CD4-positive, alpha-beta T cell treated with Interleukin-1 beta for 1 hour (primary cell): ENCODE data around the gene PKP1.

Experiments
- DNase-seq, 2 donors: peaks; one replicate each; pipeline ENCODE4 v3.0.0-alpha.2; 2020 to 2022

Gene PKP1

DNA sequence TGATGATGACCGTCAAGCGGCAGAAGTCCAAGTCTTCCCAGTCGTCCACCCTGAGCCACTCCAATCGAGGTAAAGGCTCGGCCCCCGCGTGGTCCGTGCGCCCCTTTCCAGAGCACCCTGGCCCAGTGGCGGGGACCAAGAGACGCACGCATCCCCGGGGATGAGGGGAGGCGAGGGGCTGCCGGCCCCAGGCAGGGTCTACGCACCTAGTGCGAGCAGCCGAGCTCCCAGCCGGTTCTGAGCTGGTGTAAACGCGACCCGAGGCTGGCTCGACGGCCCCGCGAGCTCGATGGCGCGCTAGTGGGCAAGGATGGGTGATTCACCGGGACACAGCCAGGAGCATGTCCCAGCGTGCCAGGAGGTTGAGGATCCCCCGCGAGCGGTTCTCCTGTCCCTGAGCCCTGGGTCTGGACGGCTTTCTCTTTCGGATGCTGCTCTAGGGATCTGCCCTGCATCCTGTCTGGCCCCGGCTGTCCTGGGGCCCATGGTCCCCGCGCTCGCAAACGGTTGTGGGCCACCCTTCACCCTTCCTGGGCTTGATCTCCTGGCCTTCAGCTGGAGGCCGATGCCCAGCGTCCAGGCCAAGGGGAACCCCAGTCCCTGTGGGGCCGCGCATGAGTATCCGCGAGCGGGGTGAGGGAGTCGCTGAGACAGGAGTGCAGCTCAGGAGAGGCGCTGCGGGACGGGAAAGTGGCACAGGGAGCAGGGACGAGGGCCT, 689 bp downstream of the PKP1 start:
- no peak for DNase-seq

DNA sequence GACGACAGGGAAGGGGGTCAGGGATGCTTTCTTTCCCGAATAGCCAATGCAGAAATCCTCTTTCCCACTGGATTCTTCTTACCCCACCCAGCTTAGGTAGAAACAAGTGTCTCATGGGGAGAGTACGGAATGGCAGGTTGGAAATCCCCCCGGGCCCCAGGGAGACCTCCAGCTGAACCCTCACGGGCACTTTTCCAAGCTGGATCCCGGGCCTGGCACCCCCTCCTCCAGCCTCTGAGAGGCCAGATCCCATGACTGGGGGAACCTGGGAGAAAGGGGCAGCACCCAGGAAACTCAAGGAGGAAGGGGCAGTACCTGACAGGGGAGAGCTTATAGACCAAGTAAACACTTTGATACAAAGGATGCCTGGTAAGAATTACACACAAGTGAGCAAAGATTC, 1.3 kb downstream of the PKP1 start:
- DNase-seq = no peak

DNA sequence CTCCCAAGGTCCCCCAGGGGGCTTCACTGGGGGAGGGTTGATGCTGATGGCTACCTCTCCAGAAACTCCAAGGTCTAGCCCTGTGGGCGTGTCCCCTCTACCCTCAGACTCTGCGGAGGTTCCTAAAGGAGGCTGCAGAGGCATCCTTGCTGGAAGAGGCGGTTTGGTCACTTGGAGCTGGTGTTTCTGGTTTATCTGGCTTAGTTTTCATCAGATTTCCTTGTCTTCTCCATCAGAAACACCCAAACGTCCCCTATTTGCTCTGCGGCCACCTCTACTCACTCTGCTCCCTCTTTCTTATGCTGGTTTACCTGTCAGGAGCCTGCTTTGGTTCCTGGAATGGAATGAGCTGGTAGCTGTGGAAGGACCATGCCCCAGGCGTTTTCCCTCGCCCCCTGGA, 2.5 kb downstream of the PKP1 start:
- DNase-seq = no peak

DNA sequence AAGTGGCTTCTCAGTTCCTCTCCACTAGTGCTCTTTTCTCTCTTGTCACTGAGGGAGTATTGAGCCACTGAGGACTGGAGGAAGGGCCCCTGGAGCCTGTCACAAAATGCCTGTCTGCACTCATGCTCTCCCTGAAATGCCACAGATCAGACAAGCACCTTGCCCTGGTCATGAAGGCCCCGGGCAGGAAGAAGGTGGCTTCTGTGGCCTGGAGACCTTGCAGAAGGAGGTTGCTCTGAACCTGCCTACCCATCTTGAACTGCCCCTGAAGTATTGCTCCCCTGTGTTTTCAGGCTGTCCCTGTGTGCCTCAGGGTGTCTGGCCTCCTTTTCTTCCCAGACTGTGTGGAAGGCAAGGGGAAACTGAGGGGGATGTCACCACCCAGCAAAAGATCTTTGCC, 3.1 kb downstream of the PKP1 start:
- DNase-seq = no peak

DNA sequence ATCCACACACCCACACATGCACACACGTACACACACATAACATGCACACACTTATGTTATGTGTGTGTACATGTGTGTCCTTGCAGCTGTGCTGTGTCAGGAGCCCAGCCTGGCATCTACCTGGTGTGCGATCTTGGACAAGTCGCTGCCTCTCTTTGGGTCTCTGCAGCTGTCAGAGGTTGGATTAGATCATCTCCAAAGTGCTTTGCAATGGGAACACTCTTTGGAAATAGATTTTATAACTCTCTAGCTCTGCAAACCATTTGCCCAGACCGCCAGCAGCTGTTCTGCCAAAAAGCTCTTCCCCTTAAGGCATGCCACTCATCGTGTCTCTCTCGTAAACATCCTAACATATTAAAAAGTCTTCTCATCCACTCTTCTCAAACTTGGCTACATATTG, 4.7 kb downstream of the PKP1 start:
- DNase-seq = no peak

DNA sequence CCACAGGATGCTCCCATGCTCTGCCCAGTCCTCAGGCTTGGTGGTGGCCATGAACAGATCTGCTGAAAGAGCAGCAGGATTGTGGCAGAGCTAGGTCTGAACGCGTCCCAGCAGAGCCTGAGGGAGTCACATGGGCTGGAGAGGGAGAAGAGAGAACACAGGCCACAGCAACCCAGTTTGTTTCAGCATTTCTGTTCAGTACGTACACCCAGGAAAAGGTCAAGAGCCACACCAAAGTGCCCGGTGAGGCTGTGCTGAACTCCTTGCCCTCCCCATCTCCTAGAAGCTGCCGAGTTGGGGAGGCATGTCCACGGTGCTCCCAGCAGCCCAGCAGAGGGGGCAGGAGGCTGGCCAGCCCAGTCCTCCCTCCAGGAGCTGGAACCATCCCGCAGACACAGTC, 5.5 kb downstream of the PKP1 start:
- DNase-seq = no peak

DNA sequence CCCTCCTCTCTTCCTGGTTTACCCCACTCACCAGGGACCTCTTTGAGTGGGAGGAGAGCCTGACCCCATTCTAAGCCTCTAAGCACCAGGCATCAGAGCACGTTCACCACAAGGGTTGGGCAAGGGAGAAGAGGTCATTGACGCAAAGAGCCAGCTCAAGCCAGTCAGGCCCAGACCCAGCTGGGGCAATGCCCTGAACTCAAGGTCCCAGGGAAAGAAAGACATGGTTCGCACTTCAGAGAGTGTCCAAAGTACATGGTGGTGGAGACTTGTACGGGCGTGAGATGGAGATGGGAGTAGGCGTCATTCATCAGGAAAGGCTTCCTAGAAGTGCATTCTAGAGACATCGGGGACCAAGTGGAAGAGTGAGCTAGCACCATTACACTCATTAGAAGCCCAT, 7.2 kb downstream of the PKP1 start:
- DNase-seq = no peak

DNA sequence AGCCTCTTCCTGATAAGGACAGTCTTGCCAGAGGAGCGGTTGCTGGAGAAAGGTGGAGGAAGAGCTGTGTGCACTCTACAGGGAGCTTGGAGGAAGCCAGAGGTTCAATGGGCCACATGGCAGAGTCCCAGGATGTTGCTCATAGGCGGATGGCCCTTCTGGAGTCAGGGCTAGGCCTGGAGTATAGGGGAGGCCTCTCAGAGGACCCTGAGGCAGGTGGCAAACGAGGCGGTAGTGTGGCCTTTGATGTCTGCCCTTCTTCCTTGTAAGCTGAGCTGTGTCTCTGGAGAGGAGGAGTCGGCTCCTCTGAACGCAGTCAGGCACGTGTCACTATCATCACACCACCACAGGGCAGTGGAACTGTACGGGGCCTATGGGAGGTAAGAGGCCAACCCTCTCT, 8.6 kb downstream of the PKP1 start:
- no peak for DNase-seq

DNA sequence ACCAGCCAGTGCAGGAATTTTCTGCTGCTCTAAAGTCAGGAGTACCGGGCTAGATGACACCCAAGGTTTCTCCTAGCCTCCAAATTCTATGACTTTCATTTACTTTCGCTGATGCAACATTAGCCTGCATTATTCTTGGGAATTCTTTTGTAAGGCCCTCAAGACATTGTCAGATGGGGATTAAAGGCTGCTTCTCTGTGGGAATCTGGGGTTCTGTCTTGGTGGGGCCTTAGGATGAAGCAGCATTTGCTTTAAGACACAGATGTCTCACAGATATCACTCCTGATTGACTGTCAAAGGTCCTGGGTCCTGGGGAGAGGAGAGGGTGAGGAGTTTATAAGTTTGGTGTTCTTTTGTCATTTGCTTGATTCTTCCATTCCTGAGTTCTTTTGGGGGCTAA, 11.6 kb downstream of the PKP1 start:
- no peak for DNase-seq

DNA sequence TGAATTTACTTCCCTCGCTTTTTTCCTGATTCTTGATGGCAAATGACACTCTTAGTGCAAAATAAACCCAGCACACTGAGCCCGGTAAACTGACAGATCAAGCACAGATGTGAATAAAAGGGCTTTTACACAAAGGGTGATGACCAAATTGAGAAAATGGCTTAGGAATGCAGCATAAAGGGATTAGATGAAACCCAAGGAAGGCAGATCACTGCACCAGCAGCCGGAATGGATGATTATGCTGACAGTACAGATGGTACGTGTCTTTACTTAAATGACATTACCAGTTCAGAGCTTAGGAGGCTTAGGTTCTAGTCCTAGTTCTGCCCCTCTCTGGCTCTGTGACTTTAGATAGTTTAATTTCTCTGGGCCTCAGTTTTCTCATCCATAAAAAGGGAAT, 12.0 kb downstream of the PKP1 start:
- DNase-seq = no peak

DNA sequence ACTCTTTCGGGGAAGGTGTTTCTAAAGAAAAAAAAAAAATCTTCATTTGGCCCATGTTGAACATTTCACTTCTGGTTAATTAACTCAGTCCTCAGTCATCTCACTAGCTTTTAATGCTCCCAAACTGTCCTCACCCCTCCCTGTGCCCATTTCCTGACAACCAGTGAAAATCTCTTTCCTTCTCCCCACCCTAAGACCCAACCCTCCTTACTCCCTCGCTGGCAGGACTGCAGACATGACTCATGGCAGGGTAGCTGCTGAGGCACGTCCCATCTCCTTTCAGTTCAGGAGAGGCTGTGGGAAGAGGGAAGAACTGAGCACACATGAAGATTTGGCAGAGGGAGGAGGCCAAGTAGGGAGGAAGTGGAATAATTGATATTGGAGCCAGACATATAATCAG, 12.6 kb downstream of the PKP1 start:
- DNase-seq = no peak

DNA sequence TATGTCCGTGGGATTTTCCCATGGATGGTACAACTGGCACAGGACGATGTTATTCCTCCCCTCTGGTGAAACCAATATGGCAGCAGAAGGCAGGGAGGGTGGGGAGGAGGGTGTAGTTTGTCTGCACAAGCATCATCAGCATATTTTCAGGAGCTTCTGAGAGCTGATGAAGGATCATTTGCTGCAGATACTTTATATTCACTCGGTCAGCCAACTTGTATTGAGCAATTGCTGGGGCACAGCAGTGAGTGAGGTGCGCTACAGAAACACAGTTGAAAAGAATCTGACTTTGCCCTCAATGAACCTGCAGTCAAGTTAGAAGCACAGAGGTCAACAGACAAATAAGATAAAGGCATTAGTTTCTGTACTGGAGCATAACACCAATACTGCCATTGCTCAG, 13.0 kb downstream of the PKP1 start:
- no peak for DNase-seq

DNA sequence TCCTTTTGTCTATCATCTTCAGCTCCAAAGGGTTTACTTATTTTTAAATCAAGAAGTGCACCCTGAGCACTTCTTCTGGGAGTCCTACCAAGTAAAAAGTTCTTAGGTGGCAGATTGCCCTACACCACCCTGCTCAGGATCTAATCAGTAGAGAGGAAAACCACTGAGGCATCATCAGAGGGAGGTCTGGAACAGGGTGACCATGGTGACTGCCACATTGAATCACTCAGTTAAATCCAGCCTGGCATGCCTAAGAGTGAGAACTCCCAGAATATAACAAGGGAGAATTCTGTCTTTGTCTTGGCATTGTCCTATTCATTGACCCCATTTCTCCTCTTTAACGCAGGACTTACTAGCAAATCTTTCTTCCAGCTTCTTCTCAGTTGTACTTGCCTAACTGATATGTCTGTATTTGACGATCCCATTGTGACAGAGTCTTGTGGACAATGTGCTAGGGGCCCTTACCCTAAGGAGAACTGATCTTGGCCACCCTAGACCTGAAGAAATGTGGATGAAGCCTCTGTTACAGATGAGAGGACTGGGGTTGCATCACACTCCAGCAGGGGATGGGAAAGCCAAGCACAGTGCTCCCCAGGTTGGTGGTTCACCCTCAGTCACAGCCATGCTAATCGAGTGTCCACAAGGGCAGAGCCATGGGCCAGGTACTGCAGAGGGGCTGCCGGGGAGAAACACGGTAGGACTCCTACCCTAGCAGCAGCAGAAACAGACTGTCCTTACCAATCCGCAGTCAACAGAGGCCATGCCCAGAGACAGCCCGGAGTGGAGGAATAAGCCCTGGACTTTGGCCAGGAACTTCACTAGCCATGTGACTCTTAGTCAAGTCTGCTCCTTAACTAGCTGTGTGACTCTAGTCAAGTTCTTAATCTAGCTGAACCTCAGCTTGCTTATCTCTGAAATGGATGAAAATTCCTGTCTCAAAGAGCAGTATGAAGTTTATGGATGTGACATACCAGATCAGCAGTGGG, 15.4 kb downstream of the PKP1 start:
- no peak for DNase-seq

DNA sequence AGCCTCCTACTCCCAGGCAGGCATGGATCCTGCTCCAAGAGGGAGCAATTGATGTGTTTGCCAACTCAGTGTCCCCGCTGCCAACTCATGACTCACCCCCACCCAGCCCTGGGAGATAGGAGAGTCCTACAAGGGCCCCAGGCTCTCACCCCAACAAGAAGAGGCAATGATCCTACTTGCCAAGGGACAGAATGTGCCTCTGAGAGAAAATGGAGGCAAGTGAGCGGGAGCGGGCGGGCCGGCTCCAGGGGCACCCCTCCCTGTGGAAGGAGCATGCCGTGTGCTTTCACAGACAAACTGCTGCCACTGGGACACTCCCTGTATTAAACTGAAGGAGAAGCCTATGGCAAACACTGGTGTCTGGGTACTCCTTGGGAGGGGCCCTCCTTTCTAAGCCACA, 16.7 kb downstream of the PKP1 start:
- no peak for DNase-seq

DNA sequence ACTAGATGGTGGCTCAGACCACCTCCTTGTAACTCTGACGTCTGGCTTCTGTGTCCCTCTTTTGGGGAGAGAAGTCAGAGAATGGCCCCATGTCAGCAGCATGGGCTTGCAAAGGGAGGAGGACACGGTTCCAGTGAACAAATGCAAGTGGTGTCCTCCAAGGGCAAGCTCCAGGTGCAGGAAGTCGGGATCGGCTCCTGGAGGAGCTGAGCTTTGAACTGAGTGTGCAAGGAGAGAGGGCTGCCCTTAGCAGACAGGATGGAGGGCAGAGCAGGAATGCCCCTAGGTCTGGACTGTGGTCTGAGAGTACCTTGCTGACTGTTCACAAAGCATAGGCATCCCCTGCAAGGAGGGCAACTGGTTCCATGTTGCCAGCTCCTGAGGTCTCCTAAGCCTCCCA, 17.3 kb downstream of the PKP1 start:
- DNase-seq = no peak

DNA sequence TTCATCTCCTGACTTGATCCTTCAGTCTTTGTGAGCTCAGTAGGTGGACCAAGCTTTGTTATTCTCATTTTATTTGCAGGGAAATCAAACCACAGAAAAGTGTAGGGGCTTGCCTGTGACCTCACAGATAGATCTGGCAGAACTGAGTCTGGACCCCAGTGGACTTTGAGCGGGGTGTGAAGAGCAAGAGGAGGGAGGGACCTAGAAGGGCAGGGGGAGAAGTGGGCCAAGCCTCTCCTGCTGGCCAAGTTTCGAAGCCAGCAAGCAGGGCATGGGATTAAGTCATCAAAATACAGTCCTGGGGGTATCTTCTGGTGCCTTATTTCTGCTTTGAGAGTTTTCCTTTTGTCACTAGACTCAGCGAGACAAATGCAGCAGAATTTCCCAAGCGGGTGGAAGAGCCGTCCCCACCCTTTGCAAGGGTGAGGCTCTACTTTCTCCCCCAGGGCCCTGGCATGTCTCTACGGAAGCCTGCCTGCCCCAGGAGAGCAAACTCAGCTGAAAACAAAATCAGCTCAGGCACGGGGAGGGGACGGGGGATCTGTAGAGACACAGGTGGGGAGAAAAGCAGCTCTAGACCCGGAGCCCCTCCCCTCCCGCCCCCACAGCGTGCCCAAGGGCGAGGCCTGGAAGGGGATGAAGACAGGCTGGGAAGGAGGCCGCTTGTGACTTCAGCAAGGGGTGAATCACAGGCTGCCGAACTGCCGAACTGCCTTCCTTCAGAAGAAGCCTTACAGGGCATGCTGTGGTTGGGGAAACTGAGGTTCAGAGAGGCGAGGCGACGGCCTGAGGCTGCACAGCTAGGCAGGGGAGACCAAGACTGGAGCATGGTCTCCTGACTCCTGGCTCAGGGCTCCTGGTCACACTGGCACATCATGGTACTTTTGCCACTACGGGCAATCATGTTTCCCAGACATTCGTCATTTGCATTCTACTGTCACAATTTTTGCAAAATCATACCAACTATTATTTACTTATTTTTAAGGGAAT, 19.2 kb downstream of the PKP1 start:
- DNase-seq = no peak

DNA sequence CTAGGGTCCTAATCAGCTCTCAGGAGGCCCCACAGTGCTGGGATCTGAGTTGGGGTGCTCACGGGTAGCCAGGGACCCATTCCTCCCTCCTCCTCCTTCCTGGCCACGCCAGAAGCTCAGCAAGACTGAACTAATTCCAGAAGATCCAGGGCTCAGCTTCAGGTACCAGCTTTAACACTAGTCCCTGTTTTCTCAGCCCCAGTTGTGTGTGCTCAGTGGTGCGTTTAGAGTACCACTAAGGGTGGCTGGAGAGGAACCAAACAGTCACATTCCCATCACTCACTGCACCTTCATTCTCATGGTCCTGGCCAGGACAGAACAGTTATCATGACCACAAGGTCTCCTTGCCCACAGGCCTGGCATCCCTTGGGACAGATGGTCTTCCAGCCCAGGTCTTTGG, 20.8 kb downstream of the PKP1 start:
- no peak for DNase-seq

DNA sequence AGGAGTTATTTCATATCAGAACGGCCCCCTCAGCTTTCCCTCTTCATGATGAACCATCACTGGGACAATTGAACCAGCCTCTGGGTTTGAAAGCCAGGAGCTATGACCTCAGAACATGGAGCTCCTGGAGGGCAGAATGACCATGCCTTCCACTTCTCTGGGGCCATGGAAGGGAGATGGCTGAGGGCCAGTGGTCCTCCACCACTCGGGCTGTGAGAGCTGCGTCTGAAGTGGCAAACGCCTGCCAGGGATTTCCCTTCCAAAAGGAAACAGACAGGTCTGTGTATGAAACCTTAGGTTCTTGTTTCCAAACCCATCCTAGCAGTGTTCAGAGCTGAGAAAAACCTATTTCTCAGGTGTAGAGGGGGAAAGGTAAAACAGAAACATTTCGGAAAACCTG, 22.5 kb downstream of the PKP1 start:
- DNase-seq = no peak

DNA sequence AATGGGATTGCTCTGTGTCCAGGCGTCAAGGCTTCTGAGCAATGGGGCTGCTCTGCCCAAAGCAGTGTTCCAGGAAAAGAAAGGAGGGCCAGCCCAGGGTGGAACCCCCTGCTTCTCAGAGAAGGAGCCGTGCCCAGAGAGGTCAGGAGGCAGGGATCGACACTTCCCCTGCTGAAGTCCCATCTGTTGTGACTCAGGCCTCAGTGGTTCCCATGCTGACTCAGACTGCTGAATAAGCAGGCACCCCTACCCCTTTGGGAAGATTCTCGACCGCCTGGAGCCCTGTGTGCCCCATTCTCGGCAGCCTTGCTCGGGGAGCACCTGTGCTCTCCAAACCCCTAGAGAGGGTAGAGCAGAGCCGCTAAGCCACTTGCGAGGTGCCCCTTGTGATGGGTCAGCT, 23.9 kb downstream of the PKP1 start:
- DNase-seq = no peak

DNA sequence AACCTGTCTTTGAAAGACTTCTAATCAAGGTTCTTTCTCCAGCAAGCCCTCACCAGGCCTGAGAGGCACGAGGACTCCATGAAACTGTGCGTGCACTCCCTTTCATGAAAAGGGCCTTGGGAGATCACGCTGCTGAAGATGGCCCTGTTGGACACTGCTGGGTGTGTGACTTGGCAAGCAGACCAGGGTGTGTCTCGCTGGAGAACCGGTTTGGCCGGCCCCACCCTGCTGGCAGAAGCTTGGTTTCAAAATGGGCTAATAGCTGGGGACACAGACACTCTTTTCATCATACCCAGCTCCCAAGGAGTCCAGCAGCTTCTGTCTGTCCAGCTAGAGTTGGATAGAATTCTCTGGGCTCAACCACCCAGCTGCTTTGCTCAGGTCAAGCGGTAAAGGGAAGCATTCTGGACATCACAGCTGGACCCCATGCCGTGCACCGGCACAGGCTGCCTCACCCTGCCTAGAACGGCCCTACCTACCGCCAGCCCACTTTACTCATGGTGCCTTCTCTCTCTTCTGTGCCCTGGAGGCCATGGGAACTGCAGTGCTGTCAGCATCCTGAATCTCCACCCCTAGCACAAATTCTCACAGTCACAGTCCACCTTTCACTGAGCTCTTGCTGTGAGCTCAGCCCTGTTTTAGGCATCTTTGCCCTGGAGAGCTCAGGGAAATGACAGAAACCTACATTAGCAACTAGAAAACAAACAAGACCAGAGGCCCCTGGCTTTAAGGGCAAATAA, 24.6 kb downstream of the PKP1 start:
- no peak for DNase-seq

DNA sequence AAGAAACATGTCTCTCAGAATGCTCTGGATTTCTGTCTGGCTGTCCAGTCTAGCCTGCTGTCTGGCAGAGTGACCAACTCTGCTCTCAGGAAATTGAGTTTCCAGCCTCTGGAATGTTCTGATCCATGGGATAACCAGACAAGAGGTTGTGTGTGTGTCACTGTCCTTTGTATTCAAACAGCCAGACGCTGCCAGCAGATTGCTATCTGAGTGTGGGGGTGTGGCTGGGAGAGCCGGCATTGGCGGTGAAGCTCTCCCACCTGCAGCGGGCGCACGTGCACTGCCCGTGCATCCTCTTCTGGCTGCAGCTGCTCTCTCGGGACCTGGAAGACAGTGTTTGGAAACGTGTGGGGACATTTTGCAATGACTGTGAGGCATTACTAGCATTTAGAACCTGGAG, 26.1 kb downstream of the PKP1 start:
- no peak for DNase-seq

DNA sequence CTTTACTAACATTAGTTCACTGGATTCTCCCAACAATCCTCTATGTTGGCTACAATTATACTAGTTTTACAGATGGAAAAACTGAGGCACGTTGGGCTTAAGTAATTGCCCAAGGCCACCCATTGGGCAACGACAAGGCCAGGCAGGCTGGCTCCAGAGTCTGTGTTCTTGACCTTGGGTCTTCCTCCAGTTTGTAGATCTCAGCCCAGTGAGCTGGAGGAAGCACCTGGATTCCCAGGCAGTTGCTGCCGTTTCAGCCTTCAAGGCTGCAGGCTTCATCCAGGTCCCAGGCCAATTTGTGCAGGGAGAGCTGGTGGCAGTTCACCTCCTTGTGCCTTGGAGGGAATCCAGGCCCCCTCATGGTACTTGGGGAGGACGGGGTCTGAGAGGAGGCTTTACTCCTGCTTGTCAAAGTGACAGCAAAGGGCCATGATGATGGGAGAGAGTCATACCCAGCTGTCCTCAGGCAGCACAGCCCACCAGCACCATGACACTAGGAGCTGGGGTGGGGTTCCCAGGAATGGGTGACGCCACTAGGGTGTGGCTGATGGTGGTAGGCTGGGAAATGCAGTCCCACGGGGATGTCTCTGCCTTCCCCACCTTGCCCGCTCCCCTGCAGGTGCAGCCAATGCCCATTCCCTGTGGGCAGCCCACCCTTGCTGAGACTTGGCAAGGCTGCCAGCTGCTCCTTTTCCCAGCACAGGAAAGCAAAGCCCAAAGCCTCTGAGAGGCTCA, 27.1 kb downstream of the PKP1 start:
- no peak for DNase-seq
